Measurements from ENCODE around the gene GPC2. TPM values are rescaled to one million over a fixed set of nuclear protein-coding genes. Genes with fewer than 3 reads are reported as not detected.

The GPC2 gene
- total and polyA plus RNA-seq, 4 donors = 0.63 to 3.7 (median 0.96) TPM

Small RNA genes lying within 50 kb of the gene (microRNA-seq; reads per million reads assigned to microRNA genes)
- 0 reads per million in 2 donors for gene MIR4658

Other genes starting within 250 kb of the GPC2 start
- under 1 TPM in 1 of 2 donors, not detected in 1; 0.57 TPM for gene GJC3, start 247.8 kb downstream of the GPC2 start, total RNA-seq
- gene GJC3, start 247.8 kb downstream of the GPC2 start, polyA plus RNA-seq = not detected
- gene AZGP1, start 201.3 kb downstream of the GPC2 start, total RNA-seq = 1 to 10 TPM in 1 of 2 donors, under 1 TPM in 1; 0.63 to 1.3 TPM
- gene AZGP1, start 201.3 kb downstream of the GPC2 start, polyA plus RNA-seq = 1 to 10 TPM in 1 of 2 donors, under 1 TPM in 1; 0.13 to 3.5 TPM
- 10 to 100 TPM; 57.9 to 80.9 TPM for gene ZKSCAN1, start 161.8 kb downstream of the GPC2 start, total RNA-seq
- 10 to 100 TPM in 1 of 2 donors, 1 to 10 TPM in 1; 6.5 to 15.3 TPM for gene ZKSCAN1, start 161.8 kb downstream of the GPC2 start, polyA plus RNA-seq
- gene ZSCAN21, start 127.6 kb downstream of the GPC2 start, total RNA-seq = 10 to 100 TPM in 1 of 2 donors, 1 to 10 TPM in 1; 7.9 to 10.7 TPM
- 10 to 100 TPM in 1 of 2 donors, 1 to 10 TPM in 1; 7.0 to 10.3 TPM for gene ZSCAN21, start 127.6 kb downstream of the GPC2 start, polyA plus RNA-seq
- gene ZNF3, start 95.7 kb downstream of the GPC2 start, total RNA-seq = 10 to 100 TPM; 22.0 to 26.7 TPM
- 10 to 100 TPM in 1 of 2 donors, 1 to 10 TPM in 1; 6.3 to 24.1 TPM for gene ZNF3, start 95.7 kb downstream of the GPC2 start, polyA plus RNA-seq
- 10 to 100 TPM; 79.7 to 81.0 TPM for gene COPS6, start 88.4 kb downstream of the GPC2 start, total RNA-seq
- gene COPS6, start 88.4 kb downstream of the GPC2 start, polyA plus RNA-seq = 100 to 1,000 TPM in 1 of 2 donors, 10 to 100 TPM in 1; 73.9 to 132 TPM
- gene MCM7, start 76.0 kb downstream of the GPC2 start, total RNA-seq = 10 to 100 TPM; 27.1 to 45.8 TPM
- gene MCM7, start 76.0 kb downstream of the GPC2 start, polyA plus RNA-seq = 10 to 100 TPM; 47.2 to 90.8 TPM
- 10 to 100 TPM; 14.9 to 20.5 TPM for gene AP4M1, start 75.7 kb downstream of the GPC2 start, total RNA-seq
- gene AP4M1, start 75.7 kb downstream of the GPC2 start, polyA plus RNA-seq = 10 to 100 TPM in 1 of 2 donors, 1 to 10 TPM in 1; 8.1 to 60.9 TPM
- 10 to 100 TPM; 31.7 to 38.7 TPM for gene TAF6, start 58.0 kb downstream of the GPC2 start, total RNA-seq
- 10 to 100 TPM; 24.2 to 39.3 TPM for gene TAF6, start 58.0 kb downstream of the GPC2 start, polyA plus RNA-seq
- 10 to 100 TPM; 14.0 to 29.5 TPM for gene CNPY4, start 57.7 kb downstream of the GPC2 start, total RNA-seq
- 10 to 100 TPM; 17.2 to 35.0 TPM for gene CNPY4, start 57.7 kb downstream of the GPC2 start, polyA plus RNA-seq
- gene MBLAC1, start 50.4 kb downstream of the GPC2 start, total RNA-seq = 1 to 10 TPM; 1.8 to 1.9 TPM
- gene MBLAC1, start 50.4 kb downstream of the GPC2 start, polyA plus RNA-seq = 1 to 10 TPM; 1.4 to 2.3 TPM
- gene LAMTOR4, start 28.5 kb downstream of the GPC2 start, total RNA-seq = 100 to 1,000 TPM in 1 of 2 donors, 10 to 100 TPM in 1; 80.2 to 104 TPM
- gene LAMTOR4, start 28.5 kb downstream of the GPC2 start, polyA plus RNA-seq = 100 to 1,000 TPM; 267 to 310 TPM
- gene TRAPPC14, start 18.7 kb downstream of the GPC2 start, total RNA-seq = 10 to 100 TPM; 16.5 to 17.4 TPM
- 10 to 100 TPM in 1 of 2 donors, 1 to 10 TPM in 1; 3.6 to 28.2 TPM for gene TRAPPC14, start 18.7 kb downstream of the GPC2 start, polyA plus RNA-seq
- 10 to 100 TPM in 1 of 2 donors, 1 to 10 TPM in 1; 4.4 to 14.9 TPM for gene GAL3ST4, start 8.8 kb downstream of the GPC2 start, total RNA-seq
- gene GAL3ST4, start 8.8 kb downstream of the GPC2 start, polyA plus RNA-seq = 10 to 100 TPM in 1 of 2 donors, 1 to 10 TPM in 1; 5.8 to 12.5 TPM
- 1 to 10 TPM in 1 of 2 donors, under 1 TPM in 1; 0.96 to 1.5 TPM for gene STAG3, start 537 bp upstream of the GPC2 start, total RNA-seq
- gene STAG3, start 537 bp upstream of the GPC2 start, polyA plus RNA-seq = 1 to 10 TPM in 1 of 2 donors, under 1 TPM in 1; 0.13 to 1.7 TPM
- 1 to 10 TPM in 1 of 2 donors, under 1 TPM in 1; 0.23 to 2.1 TPM for gene PVRIG, start 42.6 kb upstream of the GPC2 start, total RNA-seq
- under 1 TPM in 1 of 2 donors, not detected in 1; 0.25 TPM for gene PVRIG, start 42.6 kb upstream of the GPC2 start, polyA plus RNA-seq
- gene SPDYE3, start 130.3 kb upstream of the GPC2 start, total RNA-seq = not detected
- not detected for gene SPDYE3, start 130.3 kb upstream of the GPC2 start, polyA plus RNA-seq
- 10 to 100 TPM; 30.7 to 51.2 TPM for gene PILRB, start 180.7 kb upstream of the GPC2 start, total RNA-seq
- 100 to 1,000 TPM in 1 of 2 donors, 10 to 100 TPM in 1; 13.9 to 186 TPM for gene PILRB, start 180.7 kb upstream of the GPC2 start, polyA plus RNA-seq
- gene PILRA, start 196.1 kb upstream of the GPC2 start, total RNA-seq = 10 to 100 TPM; 11.2 to 21.5 TPM
- 10 to 100 TPM in 1 of 2 donors, 1 to 10 TPM in 1; 5.8 to 10.6 TPM for gene PILRA, start 196.1 kb upstream of the GPC2 start, polyA plus RNA-seq

All from aorta (tissue), 4 donors.